GM21447 (cell line): ENCODE measurements around the gene USP9X.
"Not testable (repeated sequence)": the region's sequence is repeated elsewhere in the genome, so short reads cannot be mapped to it uniquely, and the experiment has no call there.

Experiments used
- ATAC-seq: cut with Tn5 transposase; IDR thresholded peaks from one replicate; pipeline ENCODE4 v1.9.1; 2021; ENCODE audit not compliant: unreplicated experiment

USP9X gene

GRCh38 chrX:41084893-41085511, at the start of gene USP9X:
Gene USP9X, plus strand, starts transcription at chrX:41085445. Its CDS starts 38,184 bp downstream, at chrX:41123629.
- ATAC-seq, result peak; percentile 55

GRCh38 chrX:41035582-41035981, 49.7 kb upstream of the USP9X start:
- ATAC-seq, result no peak

- no peak for ATAC-seq
Measured at GRCh38 chrX:41036668-41037326, 48.4 kb upstream of the USP9X start.

- no peak for ATAC-seq
Measured at GRCh38 chrX:41043196-41043595, 42.0 kb upstream of the USP9X start.

GRCh38 chrX:41043674-41044345, 41.4 kb upstream of the USP9X start:
- ATAC-seq, result no peak

GRCh38 chrX:41045960-41046567, 39.2 kb upstream of the USP9X start:
- ATAC-seq, result no peak

- no peak for ATAC-seq
Measured at GRCh38 chrX:41047878-41048534, 37.2 kb upstream of the USP9X start.

- ATAC-seq, result no peak
Measured at GRCh38 chrX:41050359-41050758, 34.9 kb upstream of the USP9X start.

- ATAC-seq, result no peak
Measured at GRCh38 chrX:41051288-41051687, 34.0 kb upstream of the USP9X start.

GRCh38 chrX:41055740-41056139, 29.5 kb upstream of the USP9X start:
- ATAC-seq, result no peak

- not testable (repeated sequence) for ATAC-seq
Measured at GRCh38 chrX:41063276-41063675, 22.0 kb upstream of the USP9X start.

GRCh38 chrX:41064018-41064417, 21.2 kb upstream of the USP9X start:
- ATAC-seq, result no peak

- no peak for ATAC-seq
Measured at GRCh38 chrX:41066391-41066790, 18.9 kb upstream of the USP9X start.

- ATAC-seq, result no peak
Measured at GRCh38 chrX:41066969-41067368, 18.3 kb upstream of the USP9X start.

GRCh38 chrX:41067721-41068120, 17.5 kb upstream of the USP9X start:
- no peak for ATAC-seq

- ATAC-seq, result no peak
Measured at GRCh38 chrX:41076742-41077141, 8.5 kb upstream of the USP9X start.

- no peak for ATAC-seq
Measured at GRCh38 chrX:41081821-41082220, 3.4 kb upstream of the USP9X start.

- ATAC-seq, result no peak
Measured at GRCh38 chrX:41082783-41083182, 2.5 kb upstream of the USP9X start.

GRCh38 chrX:41084044-41084892, 977 bp upstream of the USP9X start:
- peak; percentile 66 for ATAC-seq

GRCh38 chrX:41085512-41085877, 250 bp downstream of the USP9X start:
- ATAC-seq, result peak; percentile 18
